Measurements from ENCODE around the gene MRPL40.

The MRPL40 gene

GRCh38 chr22:19432133-19432851 lies at the start of gene MRPL40:
MRPL40 (plus strand) TSS chr22:19432545; CDS start chr22:19432555, 10 bp downstream.
- DNase-seq: peak; percentile 82 to 90 (median 84)

GRCh38 chr22:19383292-19383691 lies 49.1 kb upstream of the MRPL40 start:
- DNase-seq: no peak

GRCh38 chr22:19385221-19385906 lies 47.0 kb upstream of the MRPL40 start:
- no peak for DNase-seq

- no peak for DNase-seq
These were observed 46.1 kb upstream of the MRPL40 start for GRCh38 chr22:19386248-19386647.

- DNase-seq: no peak
These were observed 45.3 kb upstream of the MRPL40 start for GRCh38 chr22:19387038-19387437.

- DNase-seq: no peak
These were observed 44.8 kb upstream of the MRPL40 start for GRCh38 chr22:19387575-19387974.

GRCh38 chr22:19393704-19394103 lies 38.6 kb upstream of the MRPL40 start:
- DNase-seq: no peak

DNA sequence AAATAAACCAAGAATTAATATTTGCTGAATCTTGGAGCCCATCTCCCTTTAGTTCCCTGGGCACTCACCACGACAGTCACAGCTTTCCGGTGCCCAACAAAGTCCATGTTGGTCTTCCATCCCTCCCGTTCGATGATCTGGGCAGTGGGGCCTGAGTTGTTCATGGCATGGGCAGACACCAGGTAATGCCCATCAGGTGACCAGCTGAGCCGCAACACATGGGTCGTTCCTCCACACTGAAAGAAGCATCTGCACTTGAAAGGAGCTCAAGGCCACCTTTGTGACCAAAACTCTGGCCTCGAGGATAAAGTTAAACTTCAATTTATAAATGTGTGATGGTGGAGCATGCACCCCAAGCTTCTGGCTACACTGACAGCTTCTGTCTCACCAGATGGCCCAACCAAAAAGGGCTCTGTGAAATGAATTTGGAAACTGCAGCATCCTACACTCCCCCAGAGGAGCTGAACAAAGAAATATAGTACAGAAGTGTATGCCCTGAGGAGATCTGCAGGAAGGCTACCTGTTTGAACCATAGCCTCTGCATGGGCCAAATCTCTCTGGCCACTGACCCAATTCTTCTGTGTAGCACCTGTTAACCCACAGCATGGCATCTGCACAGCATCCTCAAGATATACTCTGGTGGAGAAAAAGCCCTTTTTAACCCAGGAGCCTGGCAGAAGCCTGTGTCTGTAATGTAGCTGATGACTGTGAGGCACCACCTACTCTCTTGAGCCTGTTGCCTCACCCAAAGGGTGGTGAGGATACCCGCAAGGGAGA lies 37.9 kb upstream of the MRPL40 start:
- no peak for DNase-seq

DNA sequence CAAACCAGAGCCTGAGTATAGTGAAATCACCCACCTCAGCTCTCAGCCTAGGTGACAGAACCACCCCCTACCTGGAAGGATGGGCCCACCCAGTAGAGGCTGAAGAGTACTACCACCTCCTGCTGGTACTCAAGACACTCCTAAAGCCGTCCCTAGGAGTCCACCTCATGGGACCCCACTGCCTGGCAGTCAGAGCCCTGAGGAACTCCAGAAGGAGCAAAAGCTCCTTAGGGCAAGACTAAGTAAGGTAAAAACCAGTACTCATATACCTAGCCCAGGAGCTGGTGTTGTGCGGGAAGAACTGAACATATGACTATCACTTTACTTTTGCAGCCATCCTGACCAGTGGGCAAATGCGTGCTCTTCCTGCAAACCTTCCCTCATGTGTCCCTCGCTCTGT lies 37.1 kb upstream of the MRPL40 start:
- no peak for DNase-seq

DNA sequence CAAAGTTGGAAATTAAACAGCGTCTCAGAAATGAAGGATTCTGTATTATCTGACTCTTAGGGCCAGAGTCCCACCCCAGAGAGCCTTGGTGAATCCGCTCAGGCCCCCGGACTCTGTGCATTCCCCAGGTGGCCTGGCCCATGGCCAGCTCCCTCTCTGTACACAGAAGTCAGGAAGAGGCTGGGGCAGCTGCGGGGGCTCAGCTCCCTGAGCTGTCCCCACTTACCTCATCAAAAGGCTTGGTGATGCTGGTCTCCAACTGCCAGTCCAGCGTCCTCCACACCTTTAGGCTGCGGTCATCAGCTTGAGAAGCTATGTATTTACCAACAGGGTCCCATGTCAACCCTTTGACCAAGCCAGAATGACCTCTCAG lies 35.8 kb upstream of the MRPL40 start:
- no peak for DNase-seq

DNA sequence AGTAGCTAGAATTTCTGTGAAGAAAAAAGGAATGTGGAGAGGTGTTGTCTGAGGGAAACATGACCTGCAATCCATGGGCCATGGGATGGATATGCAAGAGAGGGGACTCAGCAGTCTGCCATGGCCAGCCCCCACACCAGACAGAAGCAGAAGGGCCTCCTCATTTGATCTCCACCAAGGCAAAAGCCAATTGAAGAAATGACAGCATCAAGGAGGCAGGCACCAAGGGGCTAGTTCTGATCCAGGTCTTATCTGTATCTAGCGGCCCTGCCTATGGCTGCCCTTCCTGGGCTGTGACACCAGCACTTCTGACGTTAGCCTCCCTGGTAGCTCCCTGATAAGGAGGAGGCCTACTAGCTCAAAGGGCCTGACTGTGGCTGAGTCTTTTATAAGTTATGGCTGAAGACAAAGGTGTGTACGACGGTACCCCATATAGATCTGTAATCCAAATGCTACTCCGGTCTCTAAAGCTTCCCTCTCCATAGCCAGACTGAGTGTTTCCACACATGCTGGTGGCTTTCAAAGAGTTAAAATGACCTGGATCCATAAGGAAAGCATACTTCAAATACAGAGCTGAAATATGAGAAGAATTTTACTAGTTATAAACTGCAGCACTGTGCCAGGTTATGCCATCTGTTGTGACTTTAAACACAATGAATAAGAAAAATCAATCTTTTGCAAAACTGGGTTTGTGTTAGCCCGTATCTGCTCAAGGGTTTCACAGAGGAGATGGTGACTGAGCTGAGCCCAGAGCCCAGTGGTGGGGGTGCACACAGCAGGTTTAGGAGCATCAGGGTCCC lies 35.2 kb upstream of the MRPL40 start:
- no peak for DNase-seq

DNA sequence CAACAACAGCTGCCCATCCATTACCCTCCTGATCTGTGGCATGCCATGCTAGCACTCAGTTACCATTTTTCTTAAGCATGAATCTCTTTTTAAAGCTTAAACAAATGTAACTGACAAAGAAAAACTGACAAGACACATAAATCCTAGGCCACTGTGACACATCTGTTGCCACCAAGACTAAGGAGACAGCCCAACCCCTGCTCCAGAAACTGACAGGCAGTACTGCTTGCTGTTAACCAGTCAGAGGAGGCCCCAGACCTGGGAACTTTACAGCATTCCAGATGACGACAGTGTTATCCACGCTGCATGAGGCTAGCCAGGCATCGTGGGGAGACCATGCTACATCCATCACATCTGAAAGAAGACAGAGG lies 34.6 kb upstream of the MRPL40 start:
- DNase-seq: no peak

GRCh38 chr22:19398206-19398605 lies 34.1 kb upstream of the MRPL40 start:
- DNase-seq: no peak

- no peak for DNase-seq
These were observed 33.7 kb upstream of the MRPL40 start for GRCh38 chr22:19398652-19399051.

- no peak for DNase-seq
These were observed 31.5 kb upstream of the MRPL40 start for GRCh38 chr22:19400881-19401280.

DNA sequence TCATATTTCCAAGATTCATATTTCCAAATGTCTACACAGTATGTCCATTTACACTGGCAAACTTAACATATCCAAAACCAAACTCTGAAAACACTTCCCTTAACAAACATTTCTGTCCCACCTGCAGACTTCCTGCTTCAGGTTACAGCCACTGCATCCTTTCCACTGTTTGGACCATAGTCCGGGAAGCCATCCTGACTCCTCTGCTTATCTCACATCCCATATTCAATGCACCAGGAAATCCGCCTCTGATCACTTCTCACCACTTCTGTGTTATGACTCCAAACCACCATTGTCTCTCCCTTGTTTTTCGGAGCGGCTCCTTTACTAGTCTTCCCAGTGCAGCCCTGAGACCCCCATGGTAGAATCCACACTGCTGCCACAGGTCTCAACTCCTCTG lies 30.9 kb upstream of the MRPL40 start:
- DNase-seq: no peak

DNA sequence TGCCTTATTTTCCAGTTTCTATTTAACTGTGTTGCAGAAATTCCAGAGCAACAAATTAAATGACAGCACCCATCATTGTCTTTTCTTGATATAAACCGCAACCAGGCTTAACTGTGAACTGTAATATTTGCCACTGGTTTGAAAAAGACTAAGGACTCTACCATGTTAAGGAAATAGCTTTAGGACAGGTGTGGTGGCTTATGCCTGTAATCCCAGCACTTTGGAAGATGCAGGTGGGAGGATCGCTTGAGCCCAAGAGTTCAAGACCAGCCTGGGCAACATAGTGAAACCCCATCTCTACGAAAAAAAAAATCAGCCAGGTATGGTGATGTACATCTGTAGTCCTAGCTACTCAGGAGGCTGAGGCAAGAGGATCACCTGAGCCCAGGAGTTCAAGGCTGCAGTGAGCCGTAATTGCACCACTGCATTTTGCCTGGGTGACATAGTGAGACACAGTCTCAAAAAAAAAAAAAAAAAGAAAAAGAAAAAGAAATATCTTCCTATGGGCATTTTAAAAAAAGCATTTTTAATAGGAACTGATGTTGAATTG lies 29.6 kb upstream of the MRPL40 start:
- DNase-seq: no peak

DNA sequence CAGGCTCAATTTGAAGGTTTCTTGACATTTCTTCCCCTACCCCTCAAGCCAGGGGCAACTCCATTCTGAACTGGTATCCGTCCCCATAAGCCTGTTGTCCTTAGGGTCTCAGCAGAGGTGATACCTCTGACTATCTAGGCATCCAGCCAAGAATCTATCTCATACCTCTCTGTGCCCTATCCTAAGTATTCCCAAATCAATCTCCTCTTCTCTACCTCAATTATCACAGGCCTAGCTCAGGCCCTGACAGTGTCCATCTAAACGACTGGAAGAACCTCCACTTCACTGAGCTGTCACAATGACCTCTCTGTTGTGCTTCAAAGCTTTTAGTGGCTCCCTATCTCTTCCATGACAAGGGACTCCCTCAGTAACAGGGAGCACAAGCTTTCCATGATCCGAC lies 27.7 kb upstream of the MRPL40 start:
- DNase-seq: no peak

- no peak for DNase-seq
These were observed 27.2 kb upstream of the MRPL40 start for GRCh38 chr22:19405133-19405532.

GRCh38 chr22:19405652-19406051 lies 26.7 kb upstream of the MRPL40 start:
- DNase-seq: no peak

- no peak for DNase-seq
These were observed 26.0 kb upstream of the MRPL40 start for GRCh38 chr22:19406281-19406811.

DNA sequence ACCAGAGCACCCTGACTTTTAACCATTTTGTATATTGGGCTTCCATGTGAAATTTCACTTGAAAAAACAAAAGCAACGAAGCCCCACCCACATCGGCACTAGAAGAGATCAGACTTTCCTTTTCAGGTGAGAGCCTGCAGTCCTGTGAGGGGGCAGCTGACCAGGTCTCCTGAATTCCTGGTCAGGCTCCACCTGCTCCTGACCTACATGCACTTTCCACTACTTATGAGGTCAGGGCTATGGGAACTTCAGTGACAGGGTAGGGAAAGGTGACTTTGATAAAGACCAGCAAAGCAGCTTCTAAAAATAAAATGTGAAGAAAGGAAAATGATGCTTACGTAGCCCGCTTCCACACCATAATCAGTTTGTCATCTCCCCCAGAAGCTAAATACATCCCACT lies 25.5 kb upstream of the MRPL40 start:
- DNase-seq: peak in 1 of 3 experiments; percentile 0
